Caco-2 (cell line): ENCODE measurements around the gene SH3BP5. TPM values are rescaled to one million over a fixed set of nuclear protein-coding genes. Genes with fewer than 3 reads are reported as not detected.

ENCODE experiments used
- BruUV-seq: library from RNA; stranded (reverse); fragments of 400-500 nt; replicated peaks from 2 replicates; lab custom pipeline; 2021; lab: Mats Ljungman, UMichigan
- CTCF ChIA-PET: fragments of 300-600 bp; sonication (Branson Sonifier 250); formaldehyde crosslinking; loops from one replicate; lab custom pipeline; 2022; ENCODE audit warnings: antibody characterized with exemption; lab: Charles Lee
- POLR2A ChIA-PET: fragments of 300-600 bp; sonication (Branson Sonifier 250); formaldehyde crosslinking; loops from one replicate; lab custom pipeline; 2022; ENCODE audit warnings: antibody characterized with exemption; lab: Charles Lee
- DNase-seq, 2 experiments: peaks; one replicate each; pipeline versions ENCODE4 v3.0.0 to v3.0.0-alpha.2; 2020 to 2022
- H3K27me3 ChIP-seq: replicated peaks from 2 replicates; pipeline ENCODE4 v1.6.0; 2011; ENCODE audit warnings: low read length; ENCODE audit not compliant: control insufficient read depth, insufficient read depth
- H3K36me3 ChIP-seq: 2 replicates; pipeline ENCODE4 v1.5.1; 2011; ENCODE audit warnings: low read length; ENCODE audit not compliant: control insufficient read depth, insufficient read depth
- H3K4me1 ChIP-seq: fragments of 250-450 bp; sonication (Bioruptor Pico); 2 replicates; pipeline ENCODE4 v1.5.1; 2020; ENCODE audit warnings: mild to moderate bottlenecking
- H3K4me3 ChIP-seq: 2 replicates; pipeline ENCODE4 v1.5.1; 2011; ENCODE audit warnings: low read depth, mild to moderate bottlenecking, control low read depth, low read length
- H3K9me3 ChIP-seq: fragments of 250-450 bp; sonication (Bioruptor Pico); 2 replicates; pipeline ENCODE4 v1.5.1; 2020; ENCODE audit warnings: mild to moderate bottlenecking, moderate library complexity
- H3K27ac Mint-ChIP-seq: one replicate; pipeline ENCODE4 v1.8.0; 2022; ENCODE audit warnings: mixed read lengths; ENCODE audit not compliant: unreplicated experiment
- H3K27me3 Mint-ChIP-seq: one replicate; pipeline ENCODE4 v1.8.0; 2022; ENCODE audit warnings: mixed read lengths; ENCODE audit not compliant: insufficient read depth, unreplicated experiment
- H3K36me3 Mint-ChIP-seq: one replicate; pipeline ENCODE4 v1.8.0; 2022; ENCODE audit warnings: mild to moderate bottlenecking, mixed read lengths; ENCODE audit not compliant: insufficient read depth, unreplicated experiment
- H3K4me1 Mint-ChIP-seq: one replicate; pipeline ENCODE4 v1.8.0; 2022; ENCODE audit warnings: low read depth, mixed read lengths; ENCODE audit not compliant: unreplicated experiment
- H3K4me3 Mint-ChIP-seq: one replicate; pipeline ENCODE4 v1.8.0; 2022; ENCODE audit warnings: mild to moderate bottlenecking, moderate library complexity, mixed read lengths; ENCODE audit not compliant: unreplicated experiment
- H3K9me3 Mint-ChIP-seq: one replicate; pipeline ENCODE4 v1.8.0; 2022; ENCODE audit warnings: mixed read lengths; ENCODE audit not compliant: unreplicated experiment
- intact Hi-C: fragments of 100-400 bp; cut with micrococcal nuclease; formaldehyde crosslinking; loops from one replicate; pipeline ENCODE4 v1.10.0; 2022; ENCODE audit not compliant: unreplicated experiment
- total RNA-seq: library from RNA; stranded (reverse); gene quantifications from 2 replicates; pipeline ENCODE4 v1.2.3, GENCODE V29; 2022
- TF ChIP-seq, protein P1 (sequence below), 2 experiments: fragments of 200-600 bp in 1 of 2; IDR thresholded peaks; 1 replicate in 1 of 2; 2 replicates in 1 of 2; pipeline versions ENCODE4 v1.5.1 to v1.8.0; 2011 to 2022; ENCODE audit warnings: antibody characterized with exemption in 1 of 2, control low read depth in 1 of 2, inconsistent platforms in 1 of 2, low read depth in 1 of 2, low read length in 1 of 2, mild to moderate bottlenecking in 1 of 2, moderate library complexity in 1 of 2; ENCODE audit not compliant: insufficient read depth in 1 of 2, severe bottlenecking in 1 of 2, unreplicated experiment in 1 of 2

Gene SH3BP5
- total RNA-seq, 1 experiment from 2014 or later: 26.1 TPM

DNA sequence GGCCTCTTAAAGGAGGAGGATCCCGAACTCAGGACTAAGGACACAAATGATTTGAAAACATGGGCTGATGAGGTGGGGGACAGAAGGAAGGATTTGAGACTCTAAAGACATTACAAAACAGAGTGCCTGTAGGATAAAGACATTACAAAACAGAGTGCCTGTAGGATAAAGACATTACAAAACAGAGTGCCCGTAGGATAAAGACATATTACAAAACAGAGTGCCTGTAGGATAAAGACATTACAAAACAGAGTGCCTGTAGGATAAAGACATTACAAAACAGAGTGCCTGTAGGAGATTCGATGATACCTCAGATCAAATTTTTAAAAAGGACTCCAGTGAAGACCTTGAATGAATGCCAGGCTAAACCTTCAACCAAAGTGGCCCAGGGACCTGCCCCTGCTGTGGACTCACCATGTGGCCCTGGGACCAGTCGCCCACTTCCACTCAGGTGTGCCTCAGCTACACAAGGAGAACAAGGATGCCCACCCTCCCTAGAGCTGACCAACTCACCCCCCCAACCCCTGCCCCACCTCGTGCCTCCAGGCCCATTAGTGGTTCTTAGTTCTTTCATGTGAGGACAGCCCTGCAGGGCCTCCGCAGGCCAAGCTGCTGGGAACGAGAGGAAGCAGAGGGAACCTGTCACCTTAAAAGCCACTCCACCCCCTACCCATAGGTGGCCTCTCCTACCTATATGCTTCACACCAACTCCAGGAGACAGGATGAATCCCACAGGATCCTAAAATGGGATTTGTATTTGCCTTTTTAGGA is 59.8 kb downstream of the SH3BP5 start:
- peak in 1 of 2 experiments; percentile 40 for DNase-seq
- no peak overlapping the region for H3K27ac Mint-ChIP-seq
- H3K36me3 ChIP-seq: no peaks in the 10 kb centered on the region
- POLR2A ChIA-PET: no interaction called here
- H3K27me3 ChIP-seq: no peaks in the 10 kb centered on the region
- H3K9me3 Mint-ChIP-seq: no peaks in the 10 kb centered on the region
- H3K4me3 ChIP-seq: no peak overlapping the region
- H3K4me1 ChIP-seq: 0 out of 2 replicates have a peak, but pooled peaks cover 5% of the 10 kb centered on the region
- TF ChIP-seq, protein P1, sequence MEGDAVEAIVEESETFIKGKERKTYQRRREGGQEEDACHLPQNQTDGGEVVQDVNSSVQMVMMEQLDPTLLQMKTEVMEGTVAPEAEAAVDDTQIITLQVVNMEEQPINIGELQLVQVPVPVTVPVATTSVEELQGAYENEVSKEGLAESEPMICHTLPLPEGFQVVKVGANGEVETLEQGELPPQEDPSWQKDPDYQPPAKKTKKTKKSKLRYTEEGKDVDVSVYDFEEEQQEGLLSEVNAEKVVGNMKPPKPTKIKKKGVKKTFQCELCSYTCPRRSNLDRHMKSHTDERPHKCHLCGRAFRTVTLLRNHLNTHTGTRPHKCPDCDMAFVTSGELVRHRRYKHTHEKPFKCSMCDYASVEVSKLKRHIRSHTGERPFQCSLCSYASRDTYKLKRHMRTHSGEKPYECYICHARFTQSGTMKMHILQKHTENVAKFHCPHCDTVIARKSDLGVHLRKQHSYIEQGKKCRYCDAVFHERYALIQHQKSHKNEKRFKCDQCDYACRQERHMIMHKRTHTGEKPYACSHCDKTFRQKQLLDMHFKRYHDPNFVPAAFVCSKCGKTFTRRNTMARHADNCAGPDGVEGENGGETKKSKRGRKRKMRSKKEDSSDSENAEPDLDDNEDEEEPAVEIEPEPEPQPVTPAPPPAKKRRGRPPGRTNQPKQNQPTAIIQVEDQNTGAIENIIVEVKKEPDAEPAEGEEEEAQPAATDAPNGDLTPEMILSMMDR (IDR thresholded peaks at IDR 0.05; ENCODE audit: insufficient read depth in 1 of 2, low read depth in 1 of 2, low read length in 1 of 2, severe bottlenecking in 1 of 2, unreplicated experiment in 1 of 2): peak; percentile 30 to 59
- intact Hi-C loops: loop anchor here (1.0 kb wide), 2 partner anchors 60 to 106 kb away; partner anchors contain the start of gene SH3BP5
- no peaks in the 10 kb centered on the region for H3K27me3 Mint-ChIP-seq
- CTCF ChIA-PET: interaction anchor here (0.5 to 0.6 kb wide), 2 partner anchors 105 to 107 kb away, joined by 4 to 11 read pairs; no protein-coding TSS in a partner anchor
- H3K36me3 Mint-ChIP-seq: no peaks in the 10 kb centered on the region
- peaks cover 12% of the 10 kb centered on the region for H3K4me1 Mint-ChIP-seq
- no TSS peak for BruUV-seq
- H3K4me3 Mint-ChIP-seq: no peak overlapping the region
- H3K9me3 ChIP-seq: no peaks in the 10 kb centered on the region

DNA sequence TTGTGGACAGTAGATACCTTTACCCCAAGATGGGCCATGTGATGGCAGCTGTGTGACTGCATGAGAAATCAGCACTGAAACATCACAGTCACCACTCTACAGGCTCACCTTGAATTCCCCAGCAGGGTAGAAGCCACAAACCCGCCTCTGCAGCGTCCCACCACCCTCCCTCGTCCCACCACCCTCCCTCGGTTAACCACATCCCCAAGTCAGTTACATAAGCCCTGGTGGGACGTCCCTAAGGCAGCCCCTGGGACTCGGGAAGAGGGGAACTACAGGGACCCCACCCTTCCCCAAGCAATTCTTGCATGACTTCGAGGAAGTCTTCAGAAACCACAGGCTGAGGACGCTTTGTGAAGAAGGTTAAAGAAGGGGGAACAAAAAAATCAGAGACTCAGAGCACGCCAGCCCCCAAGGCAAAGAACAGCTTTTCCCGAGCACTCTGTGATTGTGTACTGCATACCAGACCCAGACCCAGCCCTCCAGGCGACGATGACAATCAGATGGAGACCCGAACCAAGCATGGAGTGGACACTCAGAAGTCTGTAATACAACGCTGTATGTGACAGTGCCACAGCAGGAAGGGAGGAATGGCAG is 60.5 kb downstream of the SH3BP5 start:
- DNase-seq: no peak
- intact Hi-C loops: no loop called here
- no peaks in the 10 kb centered on the region for H3K9me3 Mint-ChIP-seq
- H3K27ac Mint-ChIP-seq: no peak overlapping the region
- H3K4me1 Mint-ChIP-seq: peaks cover 12% of the 10 kb centered on the region
- H3K36me3 ChIP-seq: no peaks in the 10 kb centered on the region
- no peaks in the 10 kb centered on the region for H3K27me3 ChIP-seq
- no peak overlapping the region for H3K4me3 ChIP-seq
- H3K36me3 Mint-ChIP-seq: no peaks in the 10 kb centered on the region
- H3K4me1 ChIP-seq: 0 out of 2 replicates have a peak, but pooled peaks cover 5% of the 10 kb centered on the region
- no TSS peak for BruUV-seq
- H3K4me3 Mint-ChIP-seq: no peak overlapping the region
- no peaks in the 10 kb centered on the region for H3K27me3 Mint-ChIP-seq
- H3K9me3 ChIP-seq: no peaks in the 10 kb centered on the region
- CTCF ChIA-PET: no interaction called here
- TF ChIP-seq, protein P1 (IDR thresholded peaks at IDR 0.05; ENCODE audit: insufficient read depth in 1 of 2, low read depth in 1 of 2, low read length in 1 of 2, severe bottlenecking in 1 of 2, unreplicated experiment in 1 of 2): no peak
- POLR2A ChIA-PET: no interaction called here

DNA sequence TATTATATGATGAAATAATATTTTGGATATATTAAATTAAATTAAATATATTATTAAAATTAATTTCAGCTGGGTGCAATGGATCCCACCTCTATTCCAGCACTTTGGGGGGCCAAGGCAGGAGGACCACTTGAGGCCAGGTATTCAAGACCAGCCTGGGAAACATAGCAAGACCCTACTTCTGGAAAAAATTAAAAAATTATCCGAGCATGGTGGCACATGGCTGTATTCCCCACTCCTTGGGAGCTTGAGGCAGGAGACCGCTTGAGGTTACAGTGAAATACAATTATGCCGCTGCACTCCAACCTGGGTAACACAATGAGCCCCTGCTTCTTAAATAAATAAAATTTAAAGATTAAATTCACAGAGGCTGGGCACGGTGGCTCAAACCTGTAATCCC is 61.4 kb downstream of the SH3BP5 start:
- Mint-ChIP-seq H3K9me3 (no peaks in the 10 kb centered on the region), H3K4me1 (peaks cover 12% of the 10 kb centered on the region), H3K27ac (no peak overlapping the region), H3K4me3 (no peak overlapping the region), H3K27me3 (no peaks in the 10 kb centered on the region), H3K36me3 (no peaks in the 10 kb centered on the region)
- intact Hi-C loops: no loop called here
- ChIA-PET CTCF (no interaction called here), POLR2A (no interaction called here)
- Histone ChIP-seq H3K9me3 (no peaks in the 10 kb centered on the region), H3K36me3 (no peaks in the 10 kb centered on the region), H3K27me3 (no peaks in the 10 kb centered on the region), H3K4me1 (0 out of 2 replicates have a peak, but pooled peaks cover 5% of the 10 kb centered on the region), H3K4me3 (no peak overlapping the region)
- DNase-seq: no peak
- TF ChIP-seq, protein P1 (IDR thresholded peaks at IDR 0.05; ENCODE audit: insufficient read depth in 1 of 2, low read depth in 1 of 2, low read length in 1 of 2, severe bottlenecking in 1 of 2, unreplicated experiment in 1 of 2): no peak
- no TSS peak for BruUV-seq
